Bronchial epithelial cell (primary cell): ENCODE results near the gene MAFG. TPM values are rescaled to one million over a fixed set of nuclear protein-coding genes. Genes with fewer than 3 reads are reported as not detected.

ENCODE experiments used
- DNase-seq: peaks from one replicate; pipeline ENCODE4 v3.0.0-alpha.2; 2010; ENCODE audit warnings: low read depth
- FAIRE-seq: peaks from 2 replicates; lab custom pipeline; 2011; peaks lifted over from hg19 to GRCh38; lab: Jason Lieb, UNC
- H3K27me3 ChIP-seq: 2 replicates; pipeline ENCODE4 v1.5.1; 2011; ENCODE audit warnings: low read length; ENCODE audit not compliant: control insufficient read depth, insufficient read depth
- H3K36me3 ChIP-seq: 2 replicates; pipeline ENCODE4 v1.5.1; 2011; ENCODE audit warnings: low read length; ENCODE audit not compliant: control insufficient read depth, insufficient read depth
- H3K4me3 ChIP-seq: 2 replicates; pipeline ENCODE4 v1.5.1; 2011; ENCODE audit warnings: mild to moderate bottlenecking, low read depth, low read length, control low read depth
- CTCF ChIP-seq: IDR thresholded peaks from 2 replicates; pipeline ENCODE4 v1.5.1; 2011; ENCODE audit warnings: mild to moderate bottlenecking, moderate library complexity, low read length, control low read depth, inconsistent platforms; ENCODE audit not compliant: insufficient read depth, severe bottlenecking
- total RNA-seq: library from RNA; depleted of rRNA; stranded (reverse); fragments of >200 nt; gene quantifications from 2 replicates; pipeline ENCODE4 v1.2.1, GENCODE V29; 2014

Gene MAFG
- total RNA-seq, 1 donor from 2014 or later: 16.8 TPM

GRCh38 chr17:81885869-81886548 is 41.5 kb downstream of the MAFG start:
- H3K36me3 ChIP-seq: peaks cover 33% of the 10 kb centered on the region
- DNase-seq (peak; percentile 40), FAIRE-seq (no peak)
- no peak for TF ChIP-seq CTCF
- H3K4me3 ChIP-seq: no peak overlapping the region
- H3K27me3 ChIP-seq: no peaks in the 10 kb centered on the region

DNA sequence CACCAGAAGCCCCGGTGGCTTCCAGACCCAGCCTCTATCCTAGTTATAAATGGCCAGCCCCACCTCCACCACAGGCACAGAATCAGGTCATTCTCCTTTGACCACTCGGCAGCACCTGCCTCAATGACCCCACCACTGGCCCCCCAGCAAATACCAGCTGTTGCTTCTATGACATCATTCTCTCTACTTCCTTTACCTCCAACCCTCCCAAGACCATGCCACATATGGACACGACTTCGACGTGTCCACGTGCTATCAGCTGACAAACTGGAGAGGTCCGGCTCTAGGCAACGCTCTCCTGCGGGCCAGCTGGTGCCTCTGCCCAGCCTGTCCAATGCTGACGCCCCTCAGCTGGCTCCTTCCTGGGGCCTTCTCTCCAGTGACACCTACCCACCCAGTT is 42.1 kb downstream of the MAFG start:
- Histone ChIP-seq H3K27me3 (no peaks in the 10 kb centered on the region), H3K4me3 (no peak overlapping the region), H3K36me3 (peaks cover 33% of the 10 kb centered on the region)
- no peak for TF ChIP-seq CTCF
- DNase-seq (no peak), FAIRE-seq (no peak)

DNA sequence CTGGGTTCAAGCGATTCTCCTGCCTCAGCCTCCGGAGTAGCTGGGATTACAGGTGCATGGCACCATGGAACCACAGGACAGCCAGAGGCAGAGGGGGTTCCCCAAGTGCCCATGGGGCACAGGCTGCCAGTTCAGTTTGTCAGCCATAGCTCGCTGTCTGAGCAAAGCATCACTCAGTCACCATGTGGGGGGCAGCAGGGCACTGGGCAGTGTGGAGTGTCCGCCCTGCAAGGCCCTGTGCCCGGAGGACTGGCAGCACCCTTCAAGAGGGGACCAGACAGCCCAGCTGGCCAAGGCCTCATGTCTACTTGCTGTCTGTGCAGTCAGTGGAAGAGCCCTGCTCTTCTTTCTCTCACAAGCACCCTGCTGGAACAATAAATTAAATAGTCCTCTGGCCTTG is 42.6 kb downstream of the MAFG start:
- no peak for DNase-seq
- H3K27me3 ChIP-seq: no peaks in the 10 kb centered on the region
- H3K36me3 ChIP-seq: peaks cover 30% of the 10 kb centered on the region
- H3K4me3 ChIP-seq: no peak overlapping the region
- no peak for TF ChIP-seq CTCF
- FAIRE-seq: no peak

DNA sequence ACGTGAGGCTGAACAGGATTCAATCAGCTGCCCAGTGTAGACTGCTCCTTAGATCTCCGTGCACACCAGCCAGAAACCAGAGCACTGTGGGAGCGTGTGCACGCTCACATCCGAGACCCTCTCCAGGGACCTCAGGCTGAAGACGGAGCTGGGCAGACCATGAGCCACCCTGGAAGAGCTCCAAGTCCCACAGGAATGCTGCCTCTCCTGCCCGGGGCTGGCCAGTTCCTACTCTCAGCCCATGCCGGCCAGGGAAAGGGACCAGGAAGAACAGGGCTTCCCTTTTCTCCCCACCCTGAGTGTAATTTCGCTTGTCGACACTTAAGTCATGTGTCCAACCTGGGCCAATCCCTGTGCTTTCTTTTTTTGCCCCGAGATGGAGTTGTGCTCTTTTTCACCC is 43.0 kb downstream of the MAFG start:
- Histone ChIP-seq H3K27me3 (no peaks in the 10 kb centered on the region), H3K36me3 (peaks cover 28% of the 10 kb centered on the region), H3K4me3 (no peak overlapping the region)
- TF ChIP-seq CTCF: no peak
- no peak for DNase-seq
- no peak for FAIRE-seq

DNA sequence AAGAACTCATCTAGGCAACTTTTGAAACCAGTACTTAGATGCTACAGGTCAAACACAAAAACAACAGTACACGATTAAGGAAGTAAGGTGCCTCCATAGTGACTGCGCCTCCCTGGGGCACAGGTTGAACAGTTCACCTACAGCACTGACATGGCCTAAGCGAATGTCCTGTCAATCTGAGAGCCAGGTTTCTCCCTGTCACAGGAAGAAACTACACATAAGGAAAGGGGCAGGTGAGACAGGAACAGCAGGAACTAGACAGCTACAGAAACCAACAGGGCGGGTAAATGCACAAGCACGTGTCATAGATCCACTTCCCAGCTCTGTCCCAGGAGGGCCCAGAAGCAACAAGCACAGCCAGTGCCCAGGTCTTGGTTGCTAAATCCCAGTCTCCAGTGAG is 48.4 kb downstream of the MAFG start:
- no peaks in the 10 kb centered on the region for H3K27me3 ChIP-seq
- no peak for TF ChIP-seq CTCF
- FAIRE-seq (no peak), DNase-seq (no peak)
- peaks cover 1% of the 10 kb centered on the region for H3K36me3 ChIP-seq
- no peak overlapping the region for H3K4me3 ChIP-seq

DNA sequence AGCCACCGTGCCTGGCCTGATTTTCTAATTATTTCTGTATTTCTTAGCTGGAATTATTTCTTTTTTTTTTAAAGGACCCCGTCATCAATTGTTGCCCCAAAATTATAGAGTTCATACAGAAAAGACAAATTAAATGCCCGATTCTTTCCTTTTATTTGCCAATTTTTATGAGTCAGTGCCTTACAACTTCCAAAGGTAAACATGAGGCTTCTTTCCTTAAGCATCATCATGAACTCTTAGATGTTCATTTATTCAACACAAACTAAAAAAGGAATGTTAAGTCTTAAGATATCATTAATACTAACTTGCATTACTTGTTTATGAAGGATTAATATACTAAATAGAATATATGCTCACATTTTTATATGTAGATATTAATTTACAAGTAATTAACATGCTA is 49.2 kb downstream of the MAFG start:
- Histone ChIP-seq H3K4me3 (no peak overlapping the region), H3K27me3 (no peaks in the 10 kb centered on the region), H3K36me3 (peaks cover 1% of the 10 kb centered on the region)
- no peak for TF ChIP-seq CTCF
- DNase-seq: no peak
- FAIRE-seq: no peak
